Activated naive CD4-positive, alpha-beta T cell treated with anti-CD3 and anti-CD28 coated beads, Interleukin-2, amount 50 U/mL, for 24 hours (primary cell): ENCODE data around the gene RREB1.

ENCODE experiments used
- H3K27ac Mint-ChIP-seq: one replicate; pipeline ENCODE4 v1.8.0; 2021; ENCODE audit warnings: mild to moderate bottlenecking, mixed read lengths
- H3K27me3 Mint-ChIP-seq: one replicate; pipeline ENCODE4 v1.8.0; 2021; ENCODE audit warnings: mixed read lengths
- H3K36me3 Mint-ChIP-seq: one replicate; pipeline ENCODE4 v1.8.0; 2021; ENCODE audit warnings: mixed read lengths
- H3K4me1 Mint-ChIP-seq: one replicate; pipeline ENCODE4 v1.8.0; 2021; ENCODE audit warnings: mixed read lengths
- H3K4me3 Mint-ChIP-seq: one replicate; pipeline ENCODE4 v1.8.0; 2021; ENCODE audit warnings: mild to moderate bottlenecking, mixed read lengths
- H3K9me3 Mint-ChIP-seq: one replicate; pipeline ENCODE4 v1.8.0; 2021; ENCODE audit warnings: mixed read lengths

The RREB1 gene

GRCh38 chr6:7290079-7290478 is 182.3 kb downstream of the RREB1 start:
- Mint-ChIP-seq H3K27ac (peak overlapping the region; percentile 35), H3K4me3 (no peak overlapping the region), H3K36me3 (peaks cover 15% of the 10 kb centered on the region), H3K4me1 (peaks cover 11% of the 10 kb centered on the region), H3K9me3 (no peaks in the 10 kb centered on the region), H3K27me3 (no peaks in the 10 kb centered on the region)

- Mint-ChIP-seq H3K36me3 (peaks cover 13% of the 10 kb centered on the region), H3K27me3 (no peaks in the 10 kb centered on the region), H3K4me1 (peaks cover 20% of the 10 kb centered on the region), H3K27ac (peak overlapping the region; percentile 74), H3K9me3 (no peaks in the 10 kb centered on the region), H3K4me3 (no peak overlapping the region)
Observed at GRCh38 chr6:7292596-7293255, 185.0 kb downstream of the RREB1 start.

GRCh38 chr6:7295916-7296315 is 188.2 kb downstream of the RREB1 start:
- Mint-ChIP-seq H3K4me3 (no peak overlapping the region), H3K4me1 (peaks cover 28% of the 10 kb centered on the region), H3K27me3 (no peaks in the 10 kb centered on the region), H3K27ac (peak overlapping the region; percentile 37), H3K36me3 (peaks cover 12% of the 10 kb centered on the region), H3K9me3 (no peaks in the 10 kb centered on the region)

- peak overlapping the region; percentile 41 for H3K27ac Mint-ChIP-seq
- H3K4me3 Mint-ChIP-seq, result no peak overlapping the region
- peaks cover 35% of the 10 kb centered on the region for H3K4me1 Mint-ChIP-seq
- no peaks in the 10 kb centered on the region for H3K27me3 Mint-ChIP-seq
- H3K9me3 Mint-ChIP-seq, result no peaks in the 10 kb centered on the region
- H3K36me3 Mint-ChIP-seq, result peaks cover 18% of the 10 kb centered on the region
Observed at GRCh38 chr6:7296602-7297001, 188.8 kb downstream of the RREB1 start.

GRCh38 chr6:7298113-7298512 is 190.4 kb downstream of the RREB1 start:
- peaks cover 32% of the 10 kb centered on the region for H3K4me1 Mint-ChIP-seq
- peaks cover 13% of the 10 kb centered on the region for H3K36me3 Mint-ChIP-seq
- H3K27ac Mint-ChIP-seq, result no peak overlapping the region
- no peaks in the 10 kb centered on the region for H3K9me3 Mint-ChIP-seq
- no peak overlapping the region for H3K4me3 Mint-ChIP-seq
- H3K27me3 Mint-ChIP-seq, result no peaks in the 10 kb centered on the region

- Mint-ChIP-seq H3K27me3 (no peaks in the 10 kb centered on the region), H3K27ac (peak overlapping the region; percentile 89), H3K36me3 (peaks cover 14% of the 10 kb centered on the region), H3K4me1 (peaks cover 40% of the 10 kb centered on the region), H3K9me3 (no peaks in the 10 kb centered on the region), H3K4me3 (no peak overlapping the region)
Observed at GRCh38 chr6:7300926-7301325, 193.2 kb downstream of the RREB1 start.
